HCT116 (cell line): ENCODE data around the gene ATP5F1D. TPM values are rescaled to one million over a fixed set of nuclear protein-coding genes. Genes with fewer than 3 reads are reported as not detected.
A peak's percentile ranks its signal among the peaks of the same experiment; 100 is the strongest.

Source experiments
- ATAC-seq: fragments of 200-7000 bp; cut with Tn5 transposase; 2 replicates; pipeline ENCODE4 v1.9.1; 2020; ENCODE audit warnings: mild to moderate bottlenecking, moderate library complexity
- BruUV-seq: library from RNA; stranded (reverse); fragments of 400-500 nt; replicated peaks from 2 replicates; lab custom pipeline; 2021; lab: Mats Ljungman, UMichigan
- CTCF ChIA-PET: fragments of 300-600 bp; sonication (Branson Sonifier 250); formaldehyde crosslinking; loops from one replicate; lab custom pipeline; 2021; ENCODE audit warnings: antibody characterized with exemption; lab: Charles Lee
- POLR2A ChIA-PET: fragments of 300-600, 350-600 bp; sonication (Branson Sonifier 250); formaldehyde crosslinking; loops from one replicate; lab custom pipeline; 2021; ENCODE audit warnings: antibody characterized with exemption; lab: Charles Lee
- RAD21 ChIA-PET, 2 experiments: fragments of 300-600 bp; sonication (Branson Sonifier 250); formaldehyde crosslinking; loops; one replicate each; lab custom pipeline; 2023; ENCODE audit warnings: low total read pairs in 2 of 2; ENCODE audit not compliant: uncharacterized antibody in 2 of 2, unreplicated experiment in 2 of 2, low non-redundant PET in 1 of 2; lab: Charles Lee
- DNase-seq: peaks from one replicate; pipeline ENCODE4 v3.0.0-alpha.2; 2010; ENCODE audit warnings: low read depth, low spot score
- H2AFZ ChIP-seq: fragments of 200-600 bp; shearing (Covaris generic), sonication (generic); 2 replicates; pipeline ENCODE4 v1.6.1; 2017; ENCODE audit warnings: low read depth, mixed run types, mixed read lengths, antibody characterized with exemption, low read length; ENCODE audit not compliant: poor library complexity, severe bottlenecking
- H3K27ac ChIP-seq: 2 replicates; pipeline ENCODE4 v1.5.1; 2012; ENCODE audit warnings: low read depth, low read length
- H3K27me3 ChIP-seq: fragments of 200-600 bp; sonication (generic); 2 replicates; pipeline ENCODE4 v1.6.1; 2016; ENCODE audit warnings: mixed run types, low read length, mixed read lengths; ENCODE audit not compliant: insufficient read depth
- H3K36me3 ChIP-seq, 2 experiments: fragments of 200-500 bp in 1 of 2; fragments of 200-600 bp in 1 of 2; sonication (Bioruptor generic) in 1 of 2; sonication (generic) in 1 of 2; 2 replicates each; pipeline versions ENCODE4 v1.5.1 to v1.6.1; 2014 to 2016; ENCODE audit warnings: low read length in 2 of 2, inconsistent platforms in 1 of 2, mixed read lengths in 1 of 2, mixed run types in 1 of 2; ENCODE audit not compliant: insufficient read depth in 2 of 2, control insufficient read depth in 1 of 2
- H3K4me1 ChIP-seq, 2 experiments: fragments of 200-600 bp in 1 of 2; sonication (generic) in 1 of 2; 2 replicates each; pipeline versions ENCODE4 v1.5.1 to v1.6.1; 2012 to 2017; ENCODE audit warnings: low read length in 2 of 2, inconsistent platforms in 1 of 2, mild to moderate bottlenecking in 1 of 2, mixed read lengths in 1 of 2, mixed run types in 1 of 2, moderate library complexity in 1 of 2; ENCODE audit not compliant: insufficient read depth in 2 of 2, control insufficient read depth in 1 of 2
- H3K4me2 ChIP-seq: fragments of 200-600 bp; sonication (generic); 2 replicates; pipeline ENCODE4 v1.6.1; 2017; ENCODE audit warnings: mixed run types, low read length, mixed read lengths
- H3K4me3 ChIP-seq, 2 experiments: fragments of 200-600 bp in 1 of 2; sonication (generic) in 1 of 2; replicated peaks in 1 of 2; 2 replicates each; pipeline ENCODE4 v1.5.1; 2011 to 2016; ENCODE audit warnings: low read length in 2 of 2, control low read depth in 1 of 2, low read depth in 1 of 2, mild to moderate bottlenecking in 1 of 2, mixed read lengths in 1 of 2, mixed run types in 1 of 2
- H3K79me2 ChIP-seq: fragments of 200-600 bp; sonication (generic); 2 replicates; pipeline ENCODE4 v1.6.1; 2017; ENCODE audit warnings: mild to moderate bottlenecking, mixed run types, low read length, moderate library complexity, mixed read lengths; ENCODE audit not compliant: insufficient read depth
- H3K9ac ChIP-seq: fragments of 200-600 bp; sonication (generic); 2 replicates; pipeline ENCODE4 v1.6.1; 2016; ENCODE audit warnings: low read length, mixed read lengths
- H3K9me2 ChIP-seq: fragments of 200-600 bp; sonication (generic), shearing (Covaris generic); 2 replicates; pipeline ENCODE4 v1.6.1; 2017; ENCODE audit warnings: mixed run types, mild to moderate bottlenecking, moderate library complexity; ENCODE audit not compliant: insufficient read depth
- H3K9me3 ChIP-seq, 2 experiments: fragments of 200-500 bp in 1 of 2; fragments of 200-600 bp in 1 of 2; sonication (Bioruptor generic) in 1 of 2; sonication (generic) in 1 of 2; 2 replicates each; pipeline ENCODE4 v1.6.1; 2014 to 2017; ENCODE audit warnings: low read length in 2 of 2, mixed read lengths in 2 of 2, inconsistent platforms in 1 of 2, low read depth in 1 of 2, mild to moderate bottlenecking in 1 of 2, mixed run types in 1 of 2, moderate library complexity in 1 of 2; ENCODE audit not compliant: control insufficient read depth in 1 of 2, insufficient read depth in 1 of 2
- H4K20me1 ChIP-seq: fragments of 200-600 bp; sonication (generic), shearing (Covaris generic); 2 replicates; pipeline ENCODE4 v1.6.1; 2017; ENCODE audit warnings: mixed run types, mild to moderate bottlenecking, moderate library complexity; ENCODE audit not compliant: insufficient read depth
- CBX3 ChIP-seq: IDR thresholded peaks from 2 replicates; pipeline ENCODE4 v1.6.1; 2012; ENCODE audit warnings: low read depth
- CEBPB ChIP-seq: IDR thresholded peaks from 2 replicates; pipeline ENCODE4 v1.6.1; 2012; ENCODE audit warnings: low read depth
- EGR1 ChIP-seq: IDR thresholded peaks from 2 replicates; pipeline ENCODE4 v1.6.1; 2012; ENCODE audit warnings: low read depth
- ELF1 ChIP-seq: IDR thresholded peaks from 2 replicates; pipeline ENCODE4 v1.6.1; 2012; ENCODE audit warnings: low read depth, borderline replicate concordance
- EZH2 ChIP-seq: fragments of 200-600 bp; sonication (generic); IDR thresholded peaks from 2 replicates; pipeline ENCODE4 v1.6.1; 2017; ENCODE audit warnings: antibody characterized with exemption, mixed run types
- FOSL1 ChIP-seq: IDR thresholded peaks from 2 replicates; pipeline ENCODE4 v1.6.1; 2012; ENCODE audit warnings: low read depth
- JUND ChIP-seq: IDR thresholded peaks from 2 replicates; pipeline ENCODE4 v1.6.1; 2012
- POLR2A ChIP-seq: IDR thresholded peaks from 2 replicates; pipeline ENCODE4 v1.7.0; 2011; ENCODE audit warnings: borderline replicate concordance; ENCODE audit not compliant: insufficient read depth, insufficient read length; ENCODE audit errors: extremely low read depth
- POLR2AphosphoS5 ChIP-seq: IDR thresholded peaks from 2 replicates; pipeline ENCODE4 v1.6.1; 2011; ENCODE audit warnings: mild to moderate bottlenecking, low read depth, low read length, moderate library complexity
- SIN3A ChIP-seq: IDR thresholded peaks from 2 replicates; pipeline ENCODE4 v1.6.1; 2012; ENCODE audit warnings: low read depth
- TCF7L2 ChIP-seq: IDR thresholded peaks from 2 replicates; pipeline ENCODE4 v1.7.0; 2011; ENCODE audit warnings: borderline replicate concordance, inconsistent platforms; ENCODE audit not compliant: insufficient read depth, insufficient read length; ENCODE audit errors: extremely low read depth
- ZNF274 ChIP-seq: fragments of 200-500 bp; sonication (Bioruptor generic); IDR thresholded peaks from 2 replicates; pipeline ENCODE4 v1.6.1; 2014; ENCODE audit warnings: mild to moderate bottlenecking, low read depth, low read length, inconsistent platforms
- intact Hi-C: fragments of 100-400 bp; cut with micrococcal nuclease; formaldehyde crosslinking; loops from 2 replicates; pipeline ENCODE4 v1.10.0; 2022
- total RNA-seq: library from RNA; stranded (reverse); gene quantifications from one replicate; pipeline ENCODE4 v1.2.1, GENCODE V29; 2021; ENCODE audit not compliant: unreplicated experiment
- TF ChIP-seq, protein P1 (sequence below): IDR thresholded peaks from 2 replicates; pipeline ENCODE4 v1.6.1; 2012; ENCODE audit warnings: low read depth
- TF ChIP-seq, protein P2 (sequence below): IDR thresholded peaks from 2 replicates; pipeline ENCODE4 v1.6.1; 2012

Gene ATP5F1D
- total RNA-seq, 1 experiment from 2014 or later = 428 TPM

DNA sequence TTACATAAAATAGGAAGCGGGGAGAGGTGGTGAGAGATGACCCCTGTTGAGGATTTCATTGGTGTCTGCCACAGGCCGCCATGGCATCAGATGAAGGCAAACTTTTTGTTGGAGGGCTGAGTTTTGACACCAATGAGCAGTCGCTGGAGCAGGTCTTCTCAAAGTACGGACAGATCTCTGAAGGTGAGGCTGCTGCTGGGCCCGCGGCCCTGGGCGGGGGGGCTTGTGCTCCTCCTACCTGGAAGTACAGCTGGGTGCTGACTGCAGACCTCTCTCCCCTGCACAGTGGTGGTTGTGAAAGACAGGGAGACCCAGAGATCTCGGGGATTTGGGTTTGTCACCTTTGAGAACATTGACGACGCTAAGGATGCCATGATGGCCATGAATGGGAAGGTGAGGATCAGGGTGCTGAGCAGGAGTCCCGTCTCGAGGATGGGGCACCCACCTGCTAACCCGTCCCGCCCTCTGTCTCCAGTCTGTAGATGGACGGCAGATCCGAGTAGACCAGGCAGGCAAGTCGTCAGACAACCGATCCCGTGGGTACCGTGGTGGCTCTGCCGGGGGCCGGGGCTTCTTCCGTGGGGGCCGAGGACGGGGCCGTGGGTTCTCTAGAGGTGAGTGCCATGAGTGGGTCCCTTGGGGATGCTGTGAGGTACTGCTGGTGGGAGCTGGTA lies 29.4 kb downstream of the ATP5F1D start:
- Histone ChIP-seq H3K4me3 (peak overlapping the region; percentile 85 to 96), H3K9me2 (no peaks in the 10 kb centered on the region), H3K27me3 (no peaks in the 10 kb centered on the region), H2AFZ (no peak overlapping the region), H3K79me2 (peaks cover 57% of the 10 kb centered on the region), H3K4me2 (peak overlapping the region; percentile 100), H3K9me3 (no peaks in the 10 kb centered on the region), H3K4me1 (peaks cover 34 to 75% of the 10 kb centered on the region in 2 experiments), H3K36me3 (peaks cover 27 to 33% of the 10 kb centered on the region in 2 experiments; a peak in 3 of 4 replicates), H3K9ac (peak overlapping the region; percentile 98), H4K20me1 (no peaks in the 10 kb centered on the region), H3K27ac (peak overlapping the region; percentile 100)
- ChIA-PET CTCF (no interaction called here), RAD21 (no interaction called here), POLR2A (interaction anchor here (1.6 kb wide), 1 partner anchor 27 kb away, joined by 4 read pairs; no protein-coding TSS in a partner anchor)
- intact Hi-C loops = loop anchor here (10.0 kb wide), 1 partner anchor 134 kb away; the partner anchor contains the start of genes DAZAP1 and GAMT
- ATAC-seq (no peak), DNase-seq (no peak)
- BruUV-seq = no TSS peak
- TF ChIP-seq FOSL1 (no peak), POLR2AphosphoS5 (no peak; the same call in 1 of the 2 replicates), EGR1 (no peak), SIN3A (no peak), TCF7L2 (no peak), POLR2A (no peak), ZNF274 (no peak), ELF1 (no peak), CBX3 (no peak), JUND (no peak), CEBPB (no peak), EZH2 (no peak)
- TF ChIP-seq, protein P1, sequence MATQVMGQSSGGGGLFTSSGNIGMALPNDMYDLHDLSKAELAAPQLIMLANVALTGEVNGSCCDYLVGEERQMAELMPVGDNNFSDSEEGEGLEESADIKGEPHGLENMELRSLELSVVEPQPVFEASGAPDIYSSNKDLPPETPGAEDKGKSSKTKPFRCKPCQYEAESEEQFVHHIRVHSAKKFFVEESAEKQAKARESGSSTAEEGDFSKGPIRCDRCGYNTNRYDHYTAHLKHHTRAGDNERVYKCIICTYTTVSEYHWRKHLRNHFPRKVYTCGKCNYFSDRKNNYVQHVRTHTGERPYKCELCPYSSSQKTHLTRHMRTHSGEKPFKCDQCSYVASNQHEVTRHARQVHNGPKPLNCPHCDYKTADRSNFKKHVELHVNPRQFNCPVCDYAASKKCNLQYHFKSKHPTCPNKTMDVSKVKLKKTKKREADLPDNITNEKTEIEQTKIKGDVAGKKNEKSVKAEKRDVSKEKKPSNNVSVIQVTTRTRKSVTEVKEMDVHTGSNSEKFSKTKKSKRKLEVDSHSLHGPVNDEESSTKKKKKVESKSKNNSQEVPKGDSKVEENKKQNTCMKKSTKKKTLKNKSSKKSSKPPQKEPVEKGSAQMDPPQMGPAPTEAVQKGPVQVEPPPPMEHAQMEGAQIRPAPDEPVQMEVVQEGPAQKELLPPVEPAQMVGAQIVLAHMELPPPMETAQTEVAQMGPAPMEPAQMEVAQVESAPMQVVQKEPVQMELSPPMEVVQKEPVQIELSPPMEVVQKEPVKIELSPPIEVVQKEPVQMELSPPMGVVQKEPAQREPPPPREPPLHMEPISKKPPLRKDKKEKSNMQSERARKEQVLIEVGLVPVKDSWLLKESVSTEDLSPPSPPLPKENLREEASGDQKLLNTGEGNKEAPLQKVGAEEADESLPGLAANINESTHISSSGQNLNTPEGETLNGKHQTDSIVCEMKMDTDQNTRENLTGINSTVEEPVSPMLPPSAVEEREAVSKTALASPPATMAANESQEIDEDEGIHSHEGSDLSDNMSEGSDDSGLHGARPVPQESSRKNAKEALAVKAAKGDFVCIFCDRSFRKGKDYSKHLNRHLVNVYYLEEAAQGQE = no peak
- TF ChIP-seq, protein P2, sequence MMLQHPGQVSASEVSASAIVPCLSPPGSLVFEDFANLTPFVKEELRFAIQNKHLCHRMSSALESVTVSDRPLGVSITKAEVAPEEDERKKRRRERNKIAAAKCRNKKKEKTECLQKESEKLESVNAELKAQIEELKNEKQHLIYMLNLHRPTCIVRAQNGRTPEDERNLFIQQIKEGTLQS = no peak
